ENCODE data around the gene CREB3L4. TPM values are rescaled to one million over a fixed set of nuclear protein-coding genes. Genes with fewer than 3 reads are reported as not detected.
A peak's percentile ranks its signal among the peaks of the same experiment; 100 is the strongest.
"Not testable (repeated sequence)": the region's sequence is repeated elsewhere in the genome, so short reads cannot be mapped to it uniquely, and the experiment has no call there.

Gene CREB3L4
- total RNA-seq, 6 experiments from 2014 or later = 3.6 to 4.6 (median 4.1) TPM

- Mint-ChIP-seq H3K4me1 (ENCODE audit: low read depth) (peaks cover 26% of the 10 kb centered on the region), H3K27me3 (ENCODE audit: insufficient read depth) (peaks cover 5% of the 10 kb centered on the region), H3K36me3 (ENCODE audit: low read depth) (peaks cover 51% of the 10 kb centered on the region), H3K9me3 (no peaks in the 10 kb centered on the region), H3K27ac (peak overlapping the region; percentile 89), H3K4me3 (peak overlapping the region; percentile 98)
- no peak for DNase-seq
- no peak for TF ChIP-seq CTCF (IDR thresholded peaks at IDR 0.05)
These were observed 10.7 kb downstream of the CREB3L4 start for GRCh38 chr1:153978274-153978909.

GRCh38 chr1:153979091-153979490, 11.4 kb downstream of the CREB3L4 start:
- not testable (repeated sequence) for DNase-seq; H3K27me3 Mint-ChIP-seq (ENCODE audit: insufficient read depth); H3K9me3 Mint-ChIP-seq; H3K4me3 Mint-ChIP-seq
- peaks cover 27% of the 10 kb centered on the region for H3K4me1 Mint-ChIP-seq (ENCODE audit: low read depth)
- peaks cover 53% of the 10 kb centered on the region for H3K36me3 Mint-ChIP-seq (ENCODE audit: low read depth)
- H3K27ac Mint-ChIP-seq = peak overlapping the region; percentile 89; the same call in 1 of the 2 replicates

- H3K4me1 Mint-ChIP-seq (ENCODE audit: low read depth) = peaks cover 34% of the 10 kb centered on the region
- not testable (repeated sequence) for H3K27me3 Mint-ChIP-seq (ENCODE audit: insufficient read depth); H3K4me3 Mint-ChIP-seq; H3K27ac Mint-ChIP-seq; DNase-seq; H3K9me3 Mint-ChIP-seq
- H3K36me3 Mint-ChIP-seq (ENCODE audit: low read depth) = peaks cover 36% of the 10 kb centered on the region
These were observed 14.0 kb downstream of the CREB3L4 start for GRCh38 chr1:153981735-153982134.

- DNase-seq = no peak
- peaks cover 24% of the 10 kb centered on the region for H3K36me3 Mint-ChIP-seq (ENCODE audit: low read depth)
- 0 out of 2 replicates have a peak, but pooled peaks have one; percentile 3 for TF ChIP-seq CTCF (IDR thresholded peaks at IDR 0.05)
- H3K4me1 Mint-ChIP-seq (ENCODE audit: low read depth) = peaks cover 26% of the 10 kb centered on the region
- peak overlapping the region; percentile 88 for H3K27ac Mint-ChIP-seq
- peak overlapping the region; percentile 95 for H3K4me3 Mint-ChIP-seq
- H3K9me3 Mint-ChIP-seq = no peaks in the 10 kb centered on the region
- peaks cover 2% of the 10 kb centered on the region for H3K27me3 Mint-ChIP-seq (ENCODE audit: insufficient read depth)
These were observed 16.6 kb downstream of the CREB3L4 start for GRCh38 chr1:153984123-153984894.

GRCh38 chr1:153985341-153985912, 17.7 kb downstream of the CREB3L4 start:
- peak; percentile 36 for DNase-seq
- H3K36me3 Mint-ChIP-seq (ENCODE audit: low read depth) = peaks cover 26% of the 10 kb centered on the region
- H3K9me3 Mint-ChIP-seq = peaks cover 3% of the 10 kb centered on the region
- peak overlapping the region; percentile 88 for H3K27ac Mint-ChIP-seq
- peaks cover 2% of the 10 kb centered on the region for H3K27me3 Mint-ChIP-seq (ENCODE audit: insufficient read depth)
- H3K4me1 Mint-ChIP-seq (ENCODE audit: low read depth) = peaks cover 33% of the 10 kb centered on the region
- peak overlapping the region; percentile 95 for H3K4me3 Mint-ChIP-seq
- no peak for TF ChIP-seq CTCF (IDR thresholded peaks at IDR 0.05)

GRCh38 chr1:153985941-153986761, 18.4 kb downstream of the CREB3L4 start, which contains the start of gene RAB13:
TSS of gene RAB13 (minus strand) at chr1:153986339. CDS start at chr1:153986236, 103 bp downstream.
- Mint-ChIP-seq H3K4me1 (ENCODE audit: low read depth) (peaks cover 37% of the 10 kb centered on the region), H3K4me3 (peak within 1 kb of the TSS; percentile 95), H3K36me3 (ENCODE audit: low read depth) (peaks cover 33% of the 10 kb centered on the region), H3K27ac (peak within 1 kb of the TSS; percentile 88), H3K9me3 (peaks cover 7% of the 10 kb centered on the region), H3K27me3 (ENCODE audit: insufficient read depth) (peaks cover 9% of the 10 kb centered on the region)
- DNase-seq = peak; percentile 78
- TF ChIP-seq CTCF (IDR thresholded peaks at IDR 0.05) = no peak

Data from HFFc6 (cell line).